ENCODE measurements around the gene HDAC11.
"Not testable (repeated sequence)": the region's sequence is repeated elsewhere in the genome, so short reads cannot be mapped to it uniquely, and the experiment has no call there.

HDAC11 gene

GRCh38 chr3:13498354-13499060, 18.4 kb downstream of the HDAC11 start:
- no peak overlapping the region for H3K9ac ChIP-seq
- H3K4me1 ChIP-seq, result peaks cover 6% of the 10 kb centered on the region
- H3K4me2 ChIP-seq (ENCODE audit: low read length), result no peak overlapping the region
- no peak overlapping the region for H2AFZ ChIP-seq
- no peak overlapping the region for H3K4me3 ChIP-seq (ENCODE audit: low read depth, low read length)
- no peak overlapping the region for H3K27ac ChIP-seq
- H3K27me3 ChIP-seq (ENCODE audit: control insufficient read depth, insufficient read depth, low read length), result no peaks in the 10 kb centered on the region
- H3K9me3 ChIP-seq (ENCODE audit: control insufficient read depth, low read length), result no peaks in the 10 kb centered on the region
- no peaks in the 10 kb centered on the region for H3K36me3 ChIP-seq (ENCODE audit: control insufficient read depth, insufficient read depth, low read length)
- TF ChIP-seq CTCF (IDR thresholded peaks at IDR 0.05), result no peak
- H3K79me2 ChIP-seq, result peaks cover 4% of the 10 kb centered on the region

- not testable (repeated sequence) for H3K4me2 ChIP-seq (ENCODE audit: low read length); H3K79me2 ChIP-seq; H3K4me3 ChIP-seq (ENCODE audit: low read depth, low read length); H3K9me3 ChIP-seq (ENCODE audit: control insufficient read depth, low read length); H2AFZ ChIP-seq; H3K9ac ChIP-seq; H3K4me1 ChIP-seq; H3K36me3 ChIP-seq (ENCODE audit: control insufficient read depth, insufficient read depth, low read length); H3K27me3 ChIP-seq (ENCODE audit: control insufficient read depth, insufficient read depth, low read length); H3K27ac ChIP-seq
Measured at GRCh38 chr3:13499246-13499645, 19.1 kb downstream of the HDAC11 start.

- Histone ChIP-seq H3K79me2 (peaks cover 4% of the 10 kb centered on the region), H3K4me1 (peaks cover 6% of the 10 kb centered on the region), H3K9me3 (ENCODE audit: control insufficient read depth, low read length) (no peaks in the 10 kb centered on the region), H3K4me3 (ENCODE audit: low read depth, low read length) (no peak overlapping the region), H3K27ac (no peak overlapping the region), H3K27me3 (ENCODE audit: control insufficient read depth, insufficient read depth, low read length) (no peaks in the 10 kb centered on the region), H3K4me2 (ENCODE audit: low read length) (no peak overlapping the region), H3K36me3 (ENCODE audit: control insufficient read depth, insufficient read depth, low read length) (no peaks in the 10 kb centered on the region), H2AFZ (no peak overlapping the region), H3K9ac (no peak overlapping the region)
- peak; percentile 47 for TF ChIP-seq CTCF (IDR thresholded peaks at IDR 0.05)
Measured at GRCh38 chr3:13500133-13500885, 20.2 kb downstream of the HDAC11 start.

- no peaks in the 10 kb centered on the region for H3K9me3 ChIP-seq (ENCODE audit: control insufficient read depth, low read length)
Measured at GRCh38 chr3:13501056-13501455, 20.9 kb downstream of the HDAC11 start.

More at GRCh38 chr3:13501056-13501455, 20.9 kb downstream of the HDAC11 start:
- no peak overlapping the region for H3K27ac ChIP-seq
- H3K4me1 ChIP-seq, result peaks cover 6% of the 10 kb centered on the region
- H2AFZ ChIP-seq, result no peak overlapping the region
- H3K4me2 ChIP-seq (ENCODE audit: low read length), result no peak overlapping the region
- no peak for TF ChIP-seq CTCF (IDR thresholded peaks at IDR 0.05)
- H3K4me3 ChIP-seq (ENCODE audit: low read depth, low read length), result no peak overlapping the region
- H3K9ac ChIP-seq, result no peak overlapping the region
- H3K27me3 ChIP-seq (ENCODE audit: control insufficient read depth, insufficient read depth, low read length), result no peaks in the 10 kb centered on the region
- peaks cover 4% of the 10 kb centered on the region for H3K79me2 ChIP-seq
- no peaks in the 10 kb centered on the region for H3K36me3 ChIP-seq (ENCODE audit: control insufficient read depth, insufficient read depth, low read length)
